ENCODE data around the gene YAF2. TPM values are rescaled to one million over a fixed set of nuclear protein-coding genes. Genes with fewer than 3 reads are reported as not detected.
"Not testable (repeated sequence)": the region's sequence is repeated elsewhere in the genome, so short reads cannot be mapped to it uniquely, and the experiment has no call there.

YAF2 gene
- total RNA-seq, 2 donors from 2014 or later: 18.4 to 24.4 TPM

- Histone ChIP-seq H3K4me3 (no peak overlapping the region), H3K36me3 (no peaks in the 10 kb centered on the region), H3K4me1 (no peaks in the 10 kb centered on the region), H3K9me3 (no peaks in the 10 kb centered on the region), H3K9ac (ENCODE audit: low read depth in 2 of 2, low read length in 2 of 2) (no peak overlapping the region), H3K27ac (no peak overlapping the region), H3K27me3 (no peaks in the 10 kb centered on the region)
- intact Hi-C loops (cut with DNase I): no loop called here
- no peak for DNase-seq
- no peak for TF ChIP-seq CTCF (IDR thresholded peaks at IDR 0.05)
Measured at GRCh38 chr12:42196723-42197603, 41.1 kb downstream of the YAF2 start.

GRCh38 chr12:42192686-42193085, 45.4 kb downstream of the YAF2 start:
- no peaks in the 10 kb centered on the region for H3K4me1 ChIP-seq
- no peak overlapping the region for H3K9ac ChIP-seq (ENCODE audit: low read depth in 2 of 2, low read length in 2 of 2)
- no peak for TF ChIP-seq CTCF (IDR thresholded peaks at IDR 0.05)
- intact Hi-C loops (cut with DNase I): no loop called here
- no peaks in the 10 kb centered on the region for H3K9me3 ChIP-seq
- no peak for DNase-seq
- H3K27me3 ChIP-seq: no peaks in the 10 kb centered on the region
- no peak overlapping the region for H3K4me3 ChIP-seq
- no peak overlapping the region for H3K27ac ChIP-seq
- no peaks in the 10 kb centered on the region for H3K36me3 ChIP-seq

- Histone ChIP-seq H3K9ac (ENCODE audit: low read depth in 2 of 2, low read length in 2 of 2) (no peak overlapping the region), H3K27me3 (no peaks in the 10 kb centered on the region), H3K4me3 (no peak overlapping the region), H3K36me3 (no peaks in the 10 kb centered on the region), H3K27ac (no peak overlapping the region), H3K4me1 (no peaks in the 10 kb centered on the region), H3K9me3 (no peaks in the 10 kb centered on the region)
- no peak for TF ChIP-seq CTCF (IDR thresholded peaks at IDR 0.05)
- no peak for DNase-seq
- intact Hi-C loops (cut with DNase I): no loop called here
Measured at GRCh38 chr12:42192258-42192657, 45.8 kb downstream of the YAF2 start.

GRCh38 chr12:42190376-42190775, 47.7 kb downstream of the YAF2 start:
- no peak for DNase-seq
- H3K27me3 ChIP-seq: no peaks in the 10 kb centered on the region
- H3K27ac ChIP-seq: no peak overlapping the region
- intact Hi-C loops (cut with DNase I): no loop called here
- H3K9ac ChIP-seq (ENCODE audit: low read depth in 2 of 2, low read length in 2 of 2): no peak overlapping the region
- H3K36me3 ChIP-seq: no peaks in the 10 kb centered on the region
- no peaks in the 10 kb centered on the region for H3K9me3 ChIP-seq
- no peak for TF ChIP-seq CTCF (IDR thresholded peaks at IDR 0.05)
- no peaks in the 10 kb centered on the region for H3K4me1 ChIP-seq
- H3K4me3 ChIP-seq: no peak overlapping the region

- H3K27ac ChIP-seq; H3K9me3 ChIP-seq; intact Hi-C loops (cut with DNase I): not testable (repeated sequence)
Measured at GRCh38 chr12:42188275-42188674, 49.8 kb downstream of the YAF2 start.

GRCh38 chr12:42187799-42188198, 50.2 kb downstream of the YAF2 start:
- H3K27me3 ChIP-seq: no peaks in the 10 kb centered on the region
- intact Hi-C loops (cut with DNase I): no loop called here
- no peaks in the 10 kb centered on the region for H3K4me1 ChIP-seq
- no peak for TF ChIP-seq CTCF (IDR thresholded peaks at IDR 0.05)
- H3K36me3 ChIP-seq: no peaks in the 10 kb centered on the region
- no peak for DNase-seq
- no peak overlapping the region for H3K27ac ChIP-seq
- no peak overlapping the region for H3K4me3 ChIP-seq
- H3K9me3 ChIP-seq: no peaks in the 10 kb centered on the region
- no peak overlapping the region for H3K9ac ChIP-seq (ENCODE audit: low read depth in 2 of 2, low read length in 2 of 2)

More at GRCh38 chr12:42188275-42188674, 49.8 kb downstream of the YAF2 start:
- H3K4me1 ChIP-seq; DNase-seq; H3K4me3 ChIP-seq; H3K36me3 ChIP-seq; H3K27me3 ChIP-seq; H3K9ac ChIP-seq (ENCODE audit: low read depth in 2 of 2, low read length in 2 of 2): not testable (repeated sequence)
